IgD-negative memory B cell (primary cell): Measurements from ENCODE around the gene SLC22A9. TPM values are rescaled to one million over a fixed set of nuclear protein-coding genes. Genes with fewer than 3 reads are reported as not detected.
"Not testable (repeated sequence)": the region's sequence is repeated elsewhere in the genome, so short reads cannot be mapped to it uniquely, and the experiment has no call there.

ENCODE experiments used
- H3K27ac Mint-ChIP-seq, 3 donors: one replicate each; pipeline ENCODE4 v1.8.0; 2020 to 2022; ENCODE audit warnings: mild to moderate bottlenecking in 3 of 3, mixed read lengths in 3 of 3, moderate library complexity in 1 of 3
- H3K27me3 Mint-ChIP-seq: one replicate; pipeline ENCODE4 v1.8.0; 2021; ENCODE audit warnings: mixed read lengths
- H3K36me3 Mint-ChIP-seq: one replicate; pipeline ENCODE4 v1.8.0; 2020; ENCODE audit warnings: mild to moderate bottlenecking, mixed read lengths
- H3K4me1 Mint-ChIP-seq, 3 donors: one replicate each; pipeline ENCODE4 v1.8.0; 2020 to 2022; ENCODE audit warnings: mixed read lengths in 3 of 3, mild to moderate bottlenecking in 1 of 3
- H3K4me3 Mint-ChIP-seq, 4 donors: one replicate each; pipeline ENCODE4 v1.8.0; 2020 to 2022; ENCODE audit warnings: mild to moderate bottlenecking in 4 of 4, mixed read lengths in 4 of 4, moderate library complexity in 3 of 4
- H3K9me3 Mint-ChIP-seq, 3 donors: one replicate each; pipeline ENCODE4 v1.8.0; 2020 to 2021; ENCODE audit warnings: mixed read lengths in 3 of 3, mild to moderate bottlenecking in 1 of 3
- polyA plus RNA-seq: library from polyadenylated mRNA; unstranded; fragments of 300-500 nt; fragmentation: Illumina TruSeq; gene quantifications from one replicate; pipeline ENCODE4 v1.2.3, GENCODE V29; 2021

Gene SLC22A9
- polyA plus RNA-seq, 1 donor from 2014 or later, result not detected

DNA sequence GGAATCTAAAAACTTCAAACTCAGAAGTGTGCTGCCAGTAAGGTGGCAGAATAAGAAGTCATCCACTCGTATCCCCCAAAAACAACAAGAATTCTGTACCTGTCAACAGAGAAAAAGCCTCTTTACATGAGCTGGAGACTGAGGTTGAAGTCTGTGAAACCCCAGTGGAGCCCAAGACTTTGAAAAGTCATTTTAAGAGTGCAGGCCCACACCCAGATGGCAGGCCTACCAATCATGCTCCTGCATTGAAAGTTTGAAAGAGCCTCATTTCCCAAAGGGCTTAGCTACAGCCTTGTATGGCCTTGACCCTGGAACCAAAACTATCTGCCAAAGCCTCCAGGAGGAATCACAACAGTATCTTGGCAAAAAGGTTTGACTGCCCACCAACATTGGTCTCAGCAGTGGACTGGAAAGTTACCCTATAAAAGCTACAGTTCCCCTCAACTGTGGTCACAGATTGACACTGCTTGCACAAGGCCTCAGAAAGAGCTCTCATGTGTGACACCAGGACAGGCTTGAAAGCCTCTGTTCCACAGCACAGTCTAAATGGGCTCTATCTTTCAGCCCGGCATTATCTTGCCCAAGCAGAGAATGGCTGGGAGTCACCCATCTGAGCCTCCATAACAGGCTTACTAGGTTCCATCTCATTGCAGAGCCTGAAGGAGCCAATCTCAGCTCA, 47.7 kb downstream of the SLC22A9 start:
- Mint-ChIP-seq H3K27me3 (peaks cover 6% of the 10 kb centered on the region), H3K9me3 (peaks cover 1 to 4% (median 2%) of the 10 kb centered on the region in 3 donors), H3K36me3 (no peaks in the 10 kb centered on the region), H3K4me3 (peak overlapping the region in 1 of 4 donors; percentile 18), H3K27ac (peak overlapping the region in 1 of 3 donors; percentile 5), H3K4me1 (peaks cover 0 to 8% (median 4%) of the 10 kb centered on the region in 3 donors)

DNA sequence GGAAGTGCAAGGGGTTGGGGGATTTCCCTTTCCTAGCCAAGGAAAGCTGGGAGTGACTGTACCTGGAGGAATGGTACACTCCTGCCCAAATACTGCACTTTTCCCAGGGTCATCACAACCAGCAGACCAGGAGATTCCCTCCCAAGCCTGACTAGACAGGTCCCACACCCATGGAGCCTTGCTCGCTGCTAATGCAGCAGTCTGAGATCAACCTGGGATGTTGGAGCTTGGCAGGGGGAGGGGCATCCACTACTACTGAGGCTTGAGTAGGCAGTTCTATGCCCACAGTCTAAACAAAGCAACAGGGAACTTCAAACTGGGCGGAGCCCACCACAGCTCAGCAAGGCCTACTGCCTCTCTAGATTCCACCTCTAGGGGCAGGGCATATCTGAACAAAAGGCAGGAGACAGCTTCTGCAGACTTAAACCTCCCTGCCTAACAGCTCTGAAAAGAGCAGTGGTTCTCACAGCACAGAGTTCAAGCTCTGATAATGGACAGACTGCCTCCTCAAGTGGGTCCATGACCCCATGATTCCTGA, 58.5 kb downstream of the SLC22A9 start:
- Mint-ChIP-seq H3K27me3 (peaks cover 16% of the 10 kb centered on the region), H3K4me3 (no peak overlapping the region), H3K9me3 (peaks cover 0 to 7% (median 2%) of the 10 kb centered on the region in 3 donors), H3K4me1 (no peaks in the 10 kb centered on the region), H3K27ac (no peak overlapping the region), H3K36me3 (peaks cover 2% of the 10 kb centered on the region)

DNA sequence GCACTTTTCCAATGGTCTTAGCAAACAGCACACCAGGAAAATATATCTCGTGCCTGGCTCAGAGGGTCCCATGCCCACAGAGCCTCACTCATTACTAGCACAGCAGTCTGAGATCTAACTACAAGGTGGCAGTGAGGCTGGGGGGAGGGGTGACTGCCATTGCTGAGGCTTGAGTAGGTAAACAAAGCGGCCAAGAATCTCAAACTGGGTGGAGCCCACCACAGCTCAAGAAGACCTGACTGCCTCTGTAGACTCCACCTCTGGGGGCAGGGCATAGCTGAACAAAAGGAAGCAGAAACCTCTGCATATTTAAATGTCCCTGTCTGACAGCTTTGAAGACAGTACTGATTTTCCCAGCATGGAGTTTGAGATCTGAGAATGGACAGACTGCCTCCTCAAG, 61.1 kb downstream of the SLC22A9 start:
- H3K27me3 Mint-ChIP-seq, result peaks cover 27% of the 10 kb centered on the region
- peak overlapping the region in 1 of 3 donors; percentile 75 for H3K27ac Mint-ChIP-seq
- H3K4me1 Mint-ChIP-seq, H3K4me3 Mint-ChIP-seq, H3K36me3 Mint-ChIP-seq, H3K9me3 Mint-ChIP-seq: not testable (repeated sequence)

GRCh38 chr11:63435351-63435750, 65.8 kb downstream of the SLC22A9 start:
- H3K27me3 Mint-ChIP-seq, result peaks cover 24% of the 10 kb centered on the region
- not testable (repeated sequence) for H3K36me3 Mint-ChIP-seq, H3K4me3 Mint-ChIP-seq, H3K27ac Mint-ChIP-seq, H3K9me3 Mint-ChIP-seq, H3K4me1 Mint-ChIP-seq

GRCh38 chr11:63435831-63436230, 66.2 kb downstream of the SLC22A9 start:
- H3K36me3 Mint-ChIP-seq, H3K4me1 Mint-ChIP-seq, H3K27ac Mint-ChIP-seq, H3K9me3 Mint-ChIP-seq, H3K4me3 Mint-ChIP-seq: not testable (repeated sequence)
- peaks cover 24% of the 10 kb centered on the region for H3K27me3 Mint-ChIP-seq

- Mint-ChIP-seq H3K4me1 (peaks cover 0 to 8% (median 3%) of the 10 kb centered on the region in 3 donors), H3K36me3 (no peaks in the 10 kb centered on the region), H3K9me3 (peaks cover 0 to 8% (median 0%) of the 10 kb centered on the region in 3 donors), H3K4me3 (no peak overlapping the region), H3K27me3 (peaks cover 3% of the 10 kb centered on the region), H3K27ac (no peak overlapping the region)
Observed at GRCh38 chr11:63443714-63444113, 74.1 kb downstream of the SLC22A9 start.

DNA sequence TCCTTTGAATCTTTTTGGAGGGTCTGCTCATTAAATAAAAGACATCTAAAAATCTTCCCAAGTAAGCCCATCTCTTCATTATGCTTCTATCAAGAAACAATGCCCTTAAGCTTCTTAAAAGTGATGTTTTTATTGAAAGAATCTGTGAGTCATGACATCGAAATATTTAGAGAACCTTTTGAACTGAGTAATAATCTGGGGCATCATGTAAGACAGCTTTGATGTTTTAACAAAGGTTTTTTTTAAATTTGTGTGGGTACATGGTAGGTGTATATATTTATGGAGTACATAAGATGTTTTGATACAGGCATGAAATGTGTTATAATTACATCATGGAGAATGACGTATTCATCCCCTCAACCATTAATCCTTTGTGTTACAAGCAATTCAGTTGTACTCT, 74.6 kb downstream of the SLC22A9 start:
- Mint-ChIP-seq H3K36me3 (no peaks in the 10 kb centered on the region), H3K27ac (no peak overlapping the region), H3K4me3 (no peak overlapping the region), H3K27me3 (peaks cover 3% of the 10 kb centered on the region), H3K4me1 (peaks cover 0 to 8% (median 3%) of the 10 kb centered on the region in 3 donors), H3K9me3 (peaks cover 0 to 8% (median 0%) of the 10 kb centered on the region in 3 donors)

DNA sequence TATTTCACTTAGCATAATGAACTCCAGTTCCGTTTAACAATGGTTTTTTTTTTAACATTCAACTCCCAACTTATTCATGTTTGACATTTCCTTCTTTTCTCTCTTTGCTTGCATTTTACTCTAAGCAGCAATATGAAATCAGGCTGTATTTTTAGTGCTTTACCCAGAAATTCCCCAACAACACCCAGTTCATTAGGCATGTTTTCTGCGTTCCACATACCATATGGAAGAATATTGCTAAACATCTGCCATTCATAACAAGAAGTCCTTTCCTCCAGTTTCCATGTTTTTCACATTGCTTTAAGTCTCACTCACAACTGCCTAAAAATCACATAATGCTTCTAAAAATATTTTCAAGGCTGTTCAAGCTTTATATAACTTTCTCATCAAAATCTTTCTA, 75.5 kb downstream of the SLC22A9 start:
- Mint-ChIP-seq H3K4me3 (no peak overlapping the region), H3K36me3 (no peaks in the 10 kb centered on the region), H3K4me1 (peaks cover 0 to 8% (median 3%) of the 10 kb centered on the region in 3 donors), H3K9me3 (peaks cover 0 to 8% (median 0%) of the 10 kb centered on the region in 3 donors), H3K27ac (no peak overlapping the region), H3K27me3 (peaks cover 7% of the 10 kb centered on the region)

- H3K27me3 Mint-ChIP-seq, result peaks cover 7% of the 10 kb centered on the region
- peaks cover 0 to 8% (median 3%) of the 10 kb centered on the region in 3 donors for H3K4me1 Mint-ChIP-seq
- H3K4me3 Mint-ChIP-seq, result no peak overlapping the region
- no peak overlapping the region for H3K27ac Mint-ChIP-seq
- no peaks in the 10 kb centered on the region for H3K36me3 Mint-ChIP-seq
- H3K9me3 Mint-ChIP-seq, result peaks cover 0 to 8% (median 0%) of the 10 kb centered on the region in 3 donors
Observed at GRCh38 chr11:63445720-63446119, 76.1 kb downstream of the SLC22A9 start.

DNA sequence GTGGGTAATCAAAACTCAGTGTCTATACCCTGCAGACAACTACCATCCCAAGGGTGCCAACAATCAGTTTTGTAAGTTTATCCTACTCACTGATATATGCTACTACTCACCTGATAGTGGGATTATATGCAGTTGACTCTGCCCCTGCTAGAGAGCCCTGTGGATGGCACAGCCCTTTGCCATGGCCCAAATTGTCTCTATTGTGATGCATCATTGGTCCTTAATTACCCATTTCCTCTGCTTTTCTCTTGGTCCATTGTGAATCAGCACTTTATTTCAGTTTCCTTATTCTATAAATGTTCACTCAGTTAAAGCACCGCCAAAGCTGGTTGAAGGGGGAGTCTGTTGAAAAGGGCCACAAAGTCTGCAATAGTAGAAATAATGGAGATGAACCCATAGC, 79.1 kb downstream of the SLC22A9 start:
- H3K9me3 Mint-ChIP-seq, result peaks cover 0 to 4% (median 0%) of the 10 kb centered on the region in 3 donors
- H3K27me3 Mint-ChIP-seq, result peaks cover 10% of the 10 kb centered on the region

DNA sequence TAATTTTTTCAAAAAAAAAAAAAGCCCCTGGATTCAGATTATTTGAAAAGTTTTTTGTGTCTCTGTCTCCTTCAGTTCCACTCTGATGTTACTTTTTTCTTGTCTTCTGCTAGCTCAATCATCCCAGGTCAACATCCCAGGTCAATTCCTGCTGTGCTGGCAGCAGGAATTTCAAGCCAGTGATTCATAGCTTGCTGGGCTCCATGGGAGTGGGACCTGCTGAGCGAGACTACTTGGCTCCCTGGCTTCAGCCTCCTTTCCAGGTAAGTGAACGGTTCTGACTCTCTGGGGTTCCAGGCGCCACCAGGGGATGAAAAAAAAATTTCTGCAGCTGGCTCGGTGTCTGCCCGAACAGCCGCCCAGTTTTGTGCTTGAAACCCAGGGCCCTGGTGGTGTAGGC, 90.0 kb downstream of the SLC22A9 start:
- no peaks in the 10 kb centered on the region for H3K4me1 Mint-ChIP-seq
- no peak overlapping the region for H3K27ac Mint-ChIP-seq
- no peaks in the 10 kb centered on the region for H3K9me3 Mint-ChIP-seq
- no peaks in the 10 kb centered on the region for H3K36me3 Mint-ChIP-seq
- H3K27me3 Mint-ChIP-seq, result peaks cover 5% of the 10 kb centered on the region
- H3K4me3 Mint-ChIP-seq, result no peak overlapping the region

More for the DNA sequence above, 79.1 kb downstream of the SLC22A9 start:
- H3K36me3 Mint-ChIP-seq, result no peaks in the 10 kb centered on the region
- H3K4me1 Mint-ChIP-seq, result peaks cover 0 to 8% (median 3%) of the 10 kb centered on the region in 3 donors
- no peak overlapping the region for H3K27ac Mint-ChIP-seq
- no peak overlapping the region for H3K4me3 Mint-ChIP-seq

Other genes starting within 250 kb of the SLC22A9 start
- not detected for gene SLC22A24, start 225.6 kb upstream of the SLC22A9 start, polyA plus RNA-seq
- not detected for gene SLC22A25, start 126.2 kb upstream of the SLC22A9 start, polyA plus RNA-seq
- not detected for gene PLAAT5, start 121.4 kb downstream of the SLC22A9 start, polyA plus RNA-seq
- 0.39 TPM for gene LGALS12, start 136.3 kb downstream of the SLC22A9 start, polyA plus RNA-seq
- 97.1 TPM for gene PLAAT4, start 167.0 kb downstream of the SLC22A9 start, polyA plus RNA-seq
- 6.4 TPM for gene PLAAT2, start 193.6 kb downstream of the SLC22A9 start, polyA plus RNA-seq
- gene PLAAT3, start 244.6 kb downstream of the SLC22A9 start, polyA plus RNA-seq, result 6.5 TPM